NB4 (cell line): ENCODE data around the gene PGM1.

ENCODE experiments used
- MYC ChIP-seq: IDR thresholded peaks from 2 replicates; pipeline ENCODE4 v1.6.1; 2011; ENCODE audit warnings: low read depth, low read length
- POLR2A ChIP-seq: IDR thresholded peaks from 2 replicates; pipeline ENCODE4 v1.6.1; 2011; ENCODE audit warnings: mild to moderate bottlenecking; ENCODE audit not compliant: insufficient read length; ENCODE audit errors: extremely low read depth
- TF ChIP-seq, protein P1 (sequence below): IDR thresholded peaks from one replicate; pipeline ENCODE4 v1.5.1; 2012; ENCODE audit warnings: low read depth, low read length
- TF ChIP-seq, protein P2 (sequence below): IDR thresholded peaks from 2 replicates; pipeline ENCODE4 v1.6.1; 2011; ENCODE audit warnings: low read depth, low read length

- TF ChIP-seq POLR2A (no peak), MYC (no peak)
- TF ChIP-seq, protein P1, sequence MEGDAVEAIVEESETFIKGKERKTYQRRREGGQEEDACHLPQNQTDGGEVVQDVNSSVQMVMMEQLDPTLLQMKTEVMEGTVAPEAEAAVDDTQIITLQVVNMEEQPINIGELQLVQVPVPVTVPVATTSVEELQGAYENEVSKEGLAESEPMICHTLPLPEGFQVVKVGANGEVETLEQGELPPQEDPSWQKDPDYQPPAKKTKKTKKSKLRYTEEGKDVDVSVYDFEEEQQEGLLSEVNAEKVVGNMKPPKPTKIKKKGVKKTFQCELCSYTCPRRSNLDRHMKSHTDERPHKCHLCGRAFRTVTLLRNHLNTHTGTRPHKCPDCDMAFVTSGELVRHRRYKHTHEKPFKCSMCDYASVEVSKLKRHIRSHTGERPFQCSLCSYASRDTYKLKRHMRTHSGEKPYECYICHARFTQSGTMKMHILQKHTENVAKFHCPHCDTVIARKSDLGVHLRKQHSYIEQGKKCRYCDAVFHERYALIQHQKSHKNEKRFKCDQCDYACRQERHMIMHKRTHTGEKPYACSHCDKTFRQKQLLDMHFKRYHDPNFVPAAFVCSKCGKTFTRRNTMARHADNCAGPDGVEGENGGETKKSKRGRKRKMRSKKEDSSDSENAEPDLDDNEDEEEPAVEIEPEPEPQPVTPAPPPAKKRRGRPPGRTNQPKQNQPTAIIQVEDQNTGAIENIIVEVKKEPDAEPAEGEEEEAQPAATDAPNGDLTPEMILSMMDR, result no peak
- TF ChIP-seq, protein P2, sequence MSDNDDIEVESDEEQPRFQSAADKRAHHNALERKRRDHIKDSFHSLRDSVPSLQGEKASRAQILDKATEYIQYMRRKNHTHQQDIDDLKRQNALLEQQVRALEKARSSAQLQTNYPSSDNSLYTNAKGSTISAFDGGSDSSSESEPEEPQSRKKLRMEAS, result no peak
These were observed 9.4 kb downstream of the PGM1 start for GRCh38 chr1:63602629-63603028.
